Measurements from ENCODE around the gene MN1.

GRCh38 chr22:27803841-27804415 lies 2.4 kb upstream of the MN1 start:
- TF ChIP-seq CTCF (IDR thresholded peaks at IDR 0.05; ENCODE audit: low read depth, low read length, poor library complexity, severe bottlenecking): no peak
- no peak for TF ChIP-seq EZH2phosphoT487 (IDR thresholded peaks at IDR 0.05; ENCODE audit: borderline replicate concordance, low read length)

Data from DOHH2 (cell line).